ENCODE data around the gene IL31RA.

DNA sequence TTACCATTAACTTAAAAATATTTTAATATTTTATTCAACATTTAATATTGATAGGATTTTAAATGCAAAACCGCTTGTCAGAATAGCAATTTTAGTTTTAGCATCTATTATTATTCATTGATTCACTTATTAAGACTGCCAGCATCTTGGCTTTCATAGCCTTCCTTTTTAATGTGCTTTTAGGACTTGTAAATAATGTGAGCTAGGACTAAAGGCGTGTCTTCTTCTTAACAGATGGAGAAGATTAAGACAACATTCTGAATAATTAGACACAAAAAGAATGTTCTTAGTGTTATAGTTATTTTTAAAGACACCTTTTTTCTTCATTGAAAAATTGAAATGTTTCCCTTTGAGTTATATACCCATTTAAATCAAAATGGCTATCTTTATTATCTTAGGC is 6.9 kb downstream of the IL31RA start:
- TF ChIP-seq EZH2 (IDR thresholded peaks at IDR 0.05; ENCODE audit: borderline replicate concordance, low read depth, low read length, poor library complexity, severe bottlenecking) = no peak
- TF ChIP-seq, protein P1, sequence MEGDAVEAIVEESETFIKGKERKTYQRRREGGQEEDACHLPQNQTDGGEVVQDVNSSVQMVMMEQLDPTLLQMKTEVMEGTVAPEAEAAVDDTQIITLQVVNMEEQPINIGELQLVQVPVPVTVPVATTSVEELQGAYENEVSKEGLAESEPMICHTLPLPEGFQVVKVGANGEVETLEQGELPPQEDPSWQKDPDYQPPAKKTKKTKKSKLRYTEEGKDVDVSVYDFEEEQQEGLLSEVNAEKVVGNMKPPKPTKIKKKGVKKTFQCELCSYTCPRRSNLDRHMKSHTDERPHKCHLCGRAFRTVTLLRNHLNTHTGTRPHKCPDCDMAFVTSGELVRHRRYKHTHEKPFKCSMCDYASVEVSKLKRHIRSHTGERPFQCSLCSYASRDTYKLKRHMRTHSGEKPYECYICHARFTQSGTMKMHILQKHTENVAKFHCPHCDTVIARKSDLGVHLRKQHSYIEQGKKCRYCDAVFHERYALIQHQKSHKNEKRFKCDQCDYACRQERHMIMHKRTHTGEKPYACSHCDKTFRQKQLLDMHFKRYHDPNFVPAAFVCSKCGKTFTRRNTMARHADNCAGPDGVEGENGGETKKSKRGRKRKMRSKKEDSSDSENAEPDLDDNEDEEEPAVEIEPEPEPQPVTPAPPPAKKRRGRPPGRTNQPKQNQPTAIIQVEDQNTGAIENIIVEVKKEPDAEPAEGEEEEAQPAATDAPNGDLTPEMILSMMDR (conservative IDR thresholded peaks at IDR 0.05; ENCODE audit: low read depth, low read length) = no peak
